MM.1S (cell line): ENCODE measurements around the gene TSPAN32.

Source experiments
- DNase-seq: peaks from one replicate; pipeline ENCODE4 v3.0.0-alpha.2; 2015
- H2AFZ ChIP-seq: fragments of 300-600 bp; sonication (generic); 2 replicates; pipeline ENCODE4 v1.6.0; 2016; ENCODE audit warnings: antibody characterized with exemption, low read length
- H3F3A ChIP-seq: fragments of 300-600 bp; sonication (generic); 2 replicates; pipeline ENCODE4 v1.6.1; 2016; ENCODE audit warnings: mild to moderate bottlenecking, antibody characterized with exemption, low read length, moderate library complexity, mixed read lengths; ENCODE audit not compliant: insufficient read depth
- H3K27ac ChIP-seq: fragments of 300-600 bp; sonication (generic); 2 replicates; pipeline ENCODE4 v1.5.1; 2016; ENCODE audit warnings: mild to moderate bottlenecking, low read length
- H3K27me3 ChIP-seq: fragments of 300-600 bp; sonication (generic); replicated peaks from 2 replicates; pipeline ENCODE4 v1.6.0; 2016; ENCODE audit warnings: low read length; ENCODE audit not compliant: insufficient read depth
- H3K36me3 ChIP-seq: fragments of 300-600 bp; sonication (generic); replicated peaks from 2 replicates; pipeline ENCODE4 v1.6.1; 2016; ENCODE audit warnings: mild to moderate bottlenecking, low read length, mixed read lengths; ENCODE audit not compliant: insufficient read depth
- H3K4me1 ChIP-seq: fragments of 300-600 bp; sonication (generic); 2 replicates; pipeline ENCODE4 v1.6.1; 2016; ENCODE audit warnings: low read length, mixed read lengths
- H3K4me2 ChIP-seq: fragments of 300-600 bp; sonication (generic); 2 replicates; pipeline ENCODE4 v1.6.0; 2016; ENCODE audit warnings: low read depth, low read length
- H3K4me3 ChIP-seq: fragments of 300-600 bp; sonication (generic); 2 replicates; pipeline ENCODE4 v1.5.1; 2016; ENCODE audit warnings: low read length, mixed read lengths
- H3K79me2 ChIP-seq: fragments of 300-600 bp; sonication (generic); 2 replicates; pipeline ENCODE4 v1.6.1; 2016; ENCODE audit warnings: mixed run types, low read length, mixed read lengths
- H3K9ac ChIP-seq: fragments of 300-600 bp; sonication (generic); 2 replicates; pipeline ENCODE4 v1.6.1; 2016; ENCODE audit warnings: low read length, mixed read lengths
- H3K9me2 ChIP-seq: fragments of 300-600 bp; sonication (generic); replicated peaks from 2 replicates; pipeline ENCODE4 v1.6.1; 2016; ENCODE audit warnings: mild to moderate bottlenecking, low read length, mixed read lengths; ENCODE audit not compliant: insufficient read depth
- H3K9me3 ChIP-seq: fragments of 300-600 bp; sonication (generic); replicated peaks from 2 replicates; pipeline ENCODE4 v1.6.1; 2016; ENCODE audit warnings: mild to moderate bottlenecking, low read length, mixed read lengths; ENCODE audit not compliant: insufficient read depth
- H4K20me1 ChIP-seq: fragments of 300-600 bp; sonication (generic); 2 replicates; pipeline ENCODE4 v1.6.1; 2016; ENCODE audit warnings: mild to moderate bottlenecking, low read length, moderate library complexity, mixed read lengths; ENCODE audit not compliant: insufficient read depth
- CTCF ChIP-seq: fragments of 300-600 bp; sonication (generic); IDR thresholded peaks from 2 replicates; pipeline ENCODE4 v1.5.1; 2016; ENCODE audit warnings: antibody characterized with exemption, low read length, mixed read lengths
- EZH2 ChIP-seq: fragments of 300-600 bp; sonication (generic); optimal IDR thresholded peaks from 2 replicates; pipeline ENCODE3; 2017; ENCODE audit warnings: low read depth, mild to moderate bottlenecking, antibody characterized with exemption, low read length, mixed read lengths
- EZH2phosphoT487 ChIP-seq: fragments of 300-600 bp; sonication (generic); IDR thresholded peaks from 2 replicates; pipeline ENCODE4 v1.6.1; 2018; ENCODE audit warnings: antibody characterized with exemption, low read length

The TSPAN32 gene

DNA sequence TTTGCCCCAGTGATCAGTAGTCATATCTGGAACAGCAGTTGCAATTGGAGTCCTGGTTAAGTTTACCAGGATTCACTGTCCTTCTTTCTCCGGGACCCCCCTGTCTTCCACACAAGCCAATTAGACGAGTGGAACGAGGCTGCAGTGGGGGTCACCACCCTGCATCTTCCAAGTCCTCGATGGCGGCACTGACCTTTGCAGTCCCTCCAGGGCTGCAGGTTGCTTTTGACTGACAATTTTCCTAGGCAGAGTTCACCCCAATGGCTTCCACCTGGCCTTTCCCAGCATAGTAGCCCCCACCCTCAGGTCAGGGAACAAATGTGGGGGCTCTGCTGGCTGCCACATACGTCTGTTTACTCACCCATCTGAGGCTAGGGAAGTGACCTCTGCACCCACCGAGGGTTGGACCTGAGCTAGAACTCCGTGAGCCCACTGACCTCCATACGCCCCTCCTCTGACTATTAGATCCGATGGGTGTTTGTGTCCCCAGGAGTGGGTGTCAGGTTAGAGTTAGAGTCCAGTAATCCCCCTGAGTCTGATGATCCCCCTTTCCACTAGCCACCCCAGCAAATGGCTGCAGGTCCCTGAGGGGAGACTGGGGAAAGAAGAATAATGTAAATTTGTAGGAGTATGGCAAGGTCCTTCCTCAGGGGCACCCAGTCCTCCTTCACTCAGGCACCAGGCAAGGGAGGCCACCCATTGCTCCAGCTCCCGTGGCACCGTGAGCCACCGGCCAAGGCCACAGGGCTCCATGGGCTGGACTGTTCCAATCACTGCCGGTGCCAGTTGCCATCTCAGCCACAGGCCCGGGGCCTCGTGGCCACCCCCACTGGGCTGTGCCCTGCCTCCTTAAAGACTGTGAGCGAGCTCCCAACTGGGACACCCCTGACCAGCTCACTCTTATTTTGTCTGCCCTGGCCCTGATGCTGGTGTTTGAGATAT lies 5.6 kb upstream of the TSPAN32 start:
- no peak for TF ChIP-seq EZH2phosphoT487
- no peak for TF ChIP-seq EZH2
- no peak for TF ChIP-seq CTCF
- Histone ChIP-seq H2AFZ (no peak overlapping the region), H3K27me3 (peaks cover 84% of the 10 kb centered on the region), H3K4me2 (no peak overlapping the region), H3K9me2 (no peaks in the 10 kb centered on the region), H3K36me3 (no peaks in the 10 kb centered on the region), H3K4me3 (no peak overlapping the region), H3K27ac (no peak overlapping the region), H3K9me3 (no peaks in the 10 kb centered on the region), H3K79me2 (no peaks in the 10 kb centered on the region), H3F3A (no peaks in the 10 kb centered on the region), H4K20me1 (no peaks in the 10 kb centered on the region), H3K4me1 (no peaks in the 10 kb centered on the region), H3K9ac (no peak overlapping the region)
- no peak for DNase-seq

DNA sequence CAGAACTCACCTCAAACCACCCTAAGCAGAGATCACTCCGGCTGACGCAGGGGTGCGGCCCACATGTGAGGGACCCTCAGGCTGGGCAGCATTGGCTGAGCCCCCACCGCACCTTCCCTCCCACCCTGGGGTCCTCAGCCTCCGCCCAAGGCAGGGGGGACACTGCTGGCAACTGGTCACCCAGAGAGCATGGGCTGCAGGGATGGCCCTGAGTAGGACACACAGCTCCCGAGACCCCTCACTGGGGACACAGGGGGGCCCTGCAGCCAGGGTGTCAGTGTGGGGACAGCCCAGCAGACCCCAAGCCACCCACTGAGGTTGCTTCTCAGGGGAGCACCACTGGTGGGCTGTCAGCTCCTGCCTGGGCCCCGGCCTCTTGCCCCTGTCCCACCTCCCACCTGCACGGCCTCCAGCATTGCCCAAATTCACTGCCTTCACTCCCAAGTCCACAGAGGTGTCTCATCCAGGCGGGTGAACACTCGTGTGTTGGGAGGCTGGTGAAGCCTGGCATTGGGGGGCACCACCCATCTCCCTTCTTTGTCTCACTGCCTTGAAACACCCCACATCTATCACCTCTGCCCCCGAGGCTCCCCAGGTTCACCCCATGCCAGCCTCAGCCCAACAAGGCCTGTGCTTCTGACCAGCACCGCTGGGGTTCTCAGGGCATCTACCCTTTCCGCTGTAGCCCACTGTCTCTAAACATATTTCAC lies 4.7 kb upstream of the TSPAN32 start:
- no peak overlapping the region for H3K4me3 ChIP-seq
- no peak overlapping the region for H3K4me2 ChIP-seq
- no peaks in the 10 kb centered on the region for H3K79me2 ChIP-seq
- no peaks in the 10 kb centered on the region for H3K9me3 ChIP-seq
- no peak for DNase-seq
- no peaks in the 10 kb centered on the region for H3K4me1 ChIP-seq
- no peaks in the 10 kb centered on the region for H4K20me1 ChIP-seq
- H3K27me3 ChIP-seq, result peaks cover 91% of the 10 kb centered on the region
- H3F3A ChIP-seq, result no peaks in the 10 kb centered on the region
- no peak for TF ChIP-seq EZH2phosphoT487
- no peak for TF ChIP-seq EZH2
- TF ChIP-seq CTCF, result no peak
- no peak overlapping the region for H3K9ac ChIP-seq
- H2AFZ ChIP-seq, result no peak overlapping the region
- H3K27ac ChIP-seq, result no peak overlapping the region
- H3K9me2 ChIP-seq, result no peaks in the 10 kb centered on the region
- no peaks in the 10 kb centered on the region for H3K36me3 ChIP-seq

DNA sequence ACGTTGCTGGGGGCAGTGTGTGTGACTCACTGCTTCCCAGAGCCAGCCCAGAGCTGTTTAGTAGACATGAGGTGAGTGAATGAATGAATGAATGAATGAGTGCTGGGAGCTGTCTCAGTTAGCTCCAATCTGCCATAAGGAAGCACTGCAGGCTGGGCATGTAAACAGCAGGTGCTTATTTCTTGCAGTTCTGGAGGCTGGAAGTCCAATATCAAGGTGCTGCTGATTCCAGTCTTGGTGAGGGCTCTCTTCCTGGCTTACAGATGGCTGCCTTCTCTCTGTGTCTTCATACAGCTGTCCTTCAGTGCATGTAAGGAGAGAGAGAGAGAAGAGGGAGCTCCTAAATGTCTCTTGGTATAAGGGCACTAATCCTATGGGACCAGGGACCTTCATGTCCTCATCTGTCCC lies 4.2 kb upstream of the TSPAN32 start:
- H2AFZ ChIP-seq, result no peak overlapping the region
- peaks cover 93% of the 10 kb centered on the region for H3K27me3 ChIP-seq
- no peaks in the 10 kb centered on the region for H3K79me2 ChIP-seq
- H3K9me2 ChIP-seq, result no peaks in the 10 kb centered on the region
- no peak overlapping the region for H3K9ac ChIP-seq
- no peaks in the 10 kb centered on the region for H3K4me1 ChIP-seq
- DNase-seq, result no peak
- no peak overlapping the region for H3K4me3 ChIP-seq
- TF ChIP-seq EZH2 (no peak), EZH2phosphoT487 (no peak), CTCF (no peak)
- no peak overlapping the region for H3K4me2 ChIP-seq
- H3K36me3 ChIP-seq, result no peaks in the 10 kb centered on the region
- H3K27ac ChIP-seq, result no peak overlapping the region
- H4K20me1 ChIP-seq, result no peaks in the 10 kb centered on the region
- no peaks in the 10 kb centered on the region for H3F3A ChIP-seq
- H3K9me3 ChIP-seq, result no peaks in the 10 kb centered on the region
